Measurements from ENCODE around the gene MPPED1. TPM values are rescaled to one million over a fixed set of nuclear protein-coding genes. Genes with fewer than 3 reads are reported as not detected.
A peak's percentile ranks its signal among the peaks of the same experiment; 100 is the strongest.

Gene MPPED1
- total and polyA plus RNA-seq, 10 donors = 0.02 to 0.13 (median 0.04) TPM; not detected in 6

DNA sequence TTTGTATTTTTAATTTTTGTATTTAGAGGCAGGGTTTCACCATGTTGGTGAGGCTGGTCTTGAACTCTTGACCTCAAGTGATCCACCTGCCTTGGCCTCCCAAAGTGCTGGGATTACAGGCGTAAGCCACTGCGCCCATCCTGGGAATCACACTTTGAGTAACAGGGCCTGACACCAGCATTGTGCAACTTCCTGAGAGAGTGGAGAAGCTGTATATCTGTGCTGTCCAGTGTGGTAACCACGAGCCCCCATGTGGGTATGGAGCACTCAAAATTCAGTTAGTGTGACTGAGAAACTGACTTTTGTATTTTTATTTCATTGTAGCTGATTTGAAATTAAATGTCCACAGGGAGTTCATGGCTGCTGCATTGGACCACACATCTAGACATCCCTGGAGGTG is 36.2 kb downstream of the MPPED1 start:
- no peaks in the 10 kb centered on the region for H3K36me3 ChIP-seq
- no peaks in the 10 kb centered on the region for H3K9me3 ChIP-seq
- H3K27me3 ChIP-seq (replicated peaks in 1 of 7) = peaks cover 0 to 46% (median 0%) of the 10 kb centered on the region in 7 donors
- WGBS, 5 donors = 22 to 56% (median 49%) methylated on average over 3 of the region's 3 CpGs
- no peak overlapping the region for H3K27ac ChIP-seq
- no peak for DNase-seq
- H3K4me1 ChIP-seq = no peaks in the 10 kb centered on the region
- intact Hi-C loops (cut with DNase I; ENCODE audit: low total_unique reads) = no loop called here
- no peak overlapping the region for H3K4me3 ChIP-seq
- TF ChIP-seq POLR2AphosphoS5 (IDR thresholded peaks at IDR 0.05) (no peak), POLR2A (IDR thresholded peaks at IDR 0.05) (no peak)
- TF ChIP-seq, protein P1, sequence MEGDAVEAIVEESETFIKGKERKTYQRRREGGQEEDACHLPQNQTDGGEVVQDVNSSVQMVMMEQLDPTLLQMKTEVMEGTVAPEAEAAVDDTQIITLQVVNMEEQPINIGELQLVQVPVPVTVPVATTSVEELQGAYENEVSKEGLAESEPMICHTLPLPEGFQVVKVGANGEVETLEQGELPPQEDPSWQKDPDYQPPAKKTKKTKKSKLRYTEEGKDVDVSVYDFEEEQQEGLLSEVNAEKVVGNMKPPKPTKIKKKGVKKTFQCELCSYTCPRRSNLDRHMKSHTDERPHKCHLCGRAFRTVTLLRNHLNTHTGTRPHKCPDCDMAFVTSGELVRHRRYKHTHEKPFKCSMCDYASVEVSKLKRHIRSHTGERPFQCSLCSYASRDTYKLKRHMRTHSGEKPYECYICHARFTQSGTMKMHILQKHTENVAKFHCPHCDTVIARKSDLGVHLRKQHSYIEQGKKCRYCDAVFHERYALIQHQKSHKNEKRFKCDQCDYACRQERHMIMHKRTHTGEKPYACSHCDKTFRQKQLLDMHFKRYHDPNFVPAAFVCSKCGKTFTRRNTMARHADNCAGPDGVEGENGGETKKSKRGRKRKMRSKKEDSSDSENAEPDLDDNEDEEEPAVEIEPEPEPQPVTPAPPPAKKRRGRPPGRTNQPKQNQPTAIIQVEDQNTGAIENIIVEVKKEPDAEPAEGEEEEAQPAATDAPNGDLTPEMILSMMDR (IDR thresholded peaks at IDR 0.05 in 8 of 11, conservative IDR thresholded peaks at IDR 0.05 in 3 of 11) = no peak

DNA sequence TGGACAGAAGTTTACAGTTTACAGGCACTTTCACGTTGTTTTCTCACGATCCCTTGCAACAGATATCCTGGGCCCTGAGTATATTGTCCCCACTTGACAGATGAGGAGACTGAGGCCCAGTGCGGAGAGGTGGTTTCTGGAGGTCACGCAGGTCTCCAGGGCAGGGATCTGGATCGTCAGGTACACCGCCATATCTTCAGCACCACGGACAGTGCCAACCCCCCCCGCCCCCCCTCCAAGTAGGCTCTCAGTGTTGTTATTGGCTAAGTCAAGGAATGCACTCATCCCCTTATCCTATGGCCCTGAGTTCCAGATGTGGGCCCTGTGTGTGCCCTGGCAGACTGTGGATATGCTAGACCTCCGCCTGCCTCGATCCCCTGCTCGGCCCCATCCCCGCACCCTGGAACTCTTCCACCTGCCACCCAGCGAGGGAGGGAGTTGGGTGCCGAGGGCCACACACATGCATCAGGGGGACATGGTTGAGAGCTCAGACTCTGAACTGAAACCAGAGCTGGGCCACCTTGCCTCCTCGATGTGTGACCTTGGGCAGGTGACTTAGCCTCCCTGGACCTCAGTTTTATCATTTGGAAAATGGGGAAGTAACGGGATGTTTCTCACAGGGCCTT is 37.5 kb downstream of the MPPED1 start:
- Histone ChIP-seq H3K36me3 (no peaks in the 10 kb centered on the region), H3K4me3 (no peak overlapping the region), H3K27me3 (replicated peaks in 1 of 7) (peaks cover 0 to 56% (median 0%) of the 10 kb centered on the region in 7 donors), H3K9me3 (no peaks in the 10 kb centered on the region), H3K27ac (no peak overlapping the region), H3K4me1 (no peaks in the 10 kb centered on the region)
- intact Hi-C loops (cut with DNase I; ENCODE audit: low total_unique reads) = no loop called here
- peak; percentile 28 for DNase-seq
- 66 to 77% (median 71%) methylated on average over 9 to 16 of the region's 16 CpGs for WGBS, 5 donors
- TF ChIP-seq POLR2AphosphoS5 (IDR thresholded peaks at IDR 0.05) (no peak), POLR2A (IDR thresholded peaks at IDR 0.05) (no peak)
- TF ChIP-seq, protein P1 (IDR thresholded peaks at IDR 0.05 in 8 of 11, conservative IDR thresholded peaks at IDR 0.05 in 3 of 11) = no peak

DNA sequence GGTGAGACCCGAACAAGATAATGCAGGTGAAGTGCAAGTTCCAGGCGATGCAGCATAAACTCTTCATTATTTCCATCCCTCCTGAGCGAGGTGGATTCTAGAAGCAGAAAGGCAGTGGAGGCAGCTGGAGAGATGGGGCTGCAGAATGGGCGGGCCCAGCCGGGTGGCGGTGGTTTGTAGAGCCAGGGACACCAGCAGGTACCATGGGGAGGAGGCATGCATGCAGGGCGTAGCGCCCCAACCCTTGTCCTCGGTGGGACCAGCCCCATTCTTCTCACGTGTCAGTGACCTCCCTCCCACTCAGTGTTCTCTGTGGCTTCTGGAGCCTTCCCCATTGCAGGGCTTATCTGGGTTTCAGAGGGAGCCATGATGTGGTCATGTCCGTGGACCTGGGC is 38.0 kb downstream of the MPPED1 start:
- peak; percentile 42 for DNase-seq
- intact Hi-C loops (cut with DNase I; ENCODE audit: low total_unique reads) = no loop called here
- no peaks in the 10 kb centered on the region for H3K4me1 ChIP-seq
- WGBS, 5 donors = 82 to 87% (median 87%) methylated on average over 11 of the region's 11 CpGs
- no peaks in the 10 kb centered on the region for H3K36me3 ChIP-seq
- no peak overlapping the region for H3K27ac ChIP-seq
- TF ChIP-seq POLR2AphosphoS5 (IDR thresholded peaks at IDR 0.05) (no peak), POLR2A (IDR thresholded peaks at IDR 0.05) (no peak)
- TF ChIP-seq, protein P1 (IDR thresholded peaks at IDR 0.05 in 8 of 11, conservative IDR thresholded peaks at IDR 0.05 in 3 of 11) = no peak
- H3K4me3 ChIP-seq = no peak overlapping the region
- H3K9me3 ChIP-seq = no peaks in the 10 kb centered on the region
- H3K27me3 ChIP-seq (replicated peaks in 1 of 7) = peaks cover 0 to 61% (median 0%) of the 10 kb centered on the region in 7 donors

DNA sequence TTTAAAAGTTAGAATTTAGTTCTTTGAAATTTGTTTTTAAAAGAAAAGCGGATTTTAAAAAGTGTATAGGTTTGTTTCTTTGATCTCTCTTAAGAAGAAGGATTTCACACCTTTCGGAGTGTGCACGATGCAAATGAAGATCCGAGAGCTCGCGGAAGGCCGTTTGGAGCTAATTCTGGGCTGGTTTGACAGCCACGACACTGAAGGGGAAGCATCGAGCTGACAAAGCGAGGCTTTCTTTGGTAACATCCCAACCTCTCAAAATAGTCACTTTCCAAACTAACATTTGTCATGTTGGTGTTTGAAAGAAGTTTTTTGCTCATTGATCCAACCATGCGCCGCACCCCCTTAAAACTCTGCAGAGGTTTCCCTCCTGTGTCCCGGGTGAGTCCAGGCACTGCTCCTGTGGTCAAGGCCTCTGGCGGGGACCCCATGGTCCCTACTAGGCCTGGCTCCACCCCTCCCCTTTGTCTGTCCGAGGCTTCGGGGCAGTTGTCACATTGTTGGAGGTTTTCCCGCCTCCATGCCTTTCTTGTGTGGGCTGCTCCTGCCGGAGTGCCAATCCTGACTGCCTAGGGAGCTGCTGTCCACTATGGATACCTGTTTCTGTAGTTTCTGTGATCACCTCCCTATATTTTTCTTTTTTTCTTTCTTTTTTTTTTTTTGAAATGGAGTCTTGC is 39.7 kb downstream of the MPPED1 start:
- Histone ChIP-seq H3K9me3 (no peaks in the 10 kb centered on the region), H3K27me3 (replicated peaks in 1 of 7) (peaks cover 0 to 76% (median 0%) of the 10 kb centered on the region in 7 donors), H3K27ac (no peak overlapping the region), H3K4me1 (no peaks in the 10 kb centered on the region), H3K4me3 (no peak overlapping the region), H3K36me3 (no peaks in the 10 kb centered on the region)
- DNase-seq = peak; percentile 34
- WGBS, 5 donors = 67 to 75% (median 70%) methylated on average over 18 of the region's 18 CpGs
- intact Hi-C loops (cut with DNase I; ENCODE audit: low total_unique reads) = no loop called here
- TF ChIP-seq POLR2A (IDR thresholded peaks at IDR 0.05) = no peak
- TF ChIP-seq, protein P1 (IDR thresholded peaks at IDR 0.05 in 8 of 11, conservative IDR thresholded peaks at IDR 0.05 in 3 of 11) = no peak
- no peak for TF ChIP-seq POLR2AphosphoS5 (IDR thresholded peaks at IDR 0.05)
